ENCODE results near the gene RIC8B. TPM values are rescaled to one million over a fixed set of nuclear protein-coding genes. Genes with fewer than 3 reads are reported as not detected.

The RIC8B gene
- polyA plus RNA-seq, 3 donors, result 2.7 to 3.8 (median 2.7) TPM

DNA sequence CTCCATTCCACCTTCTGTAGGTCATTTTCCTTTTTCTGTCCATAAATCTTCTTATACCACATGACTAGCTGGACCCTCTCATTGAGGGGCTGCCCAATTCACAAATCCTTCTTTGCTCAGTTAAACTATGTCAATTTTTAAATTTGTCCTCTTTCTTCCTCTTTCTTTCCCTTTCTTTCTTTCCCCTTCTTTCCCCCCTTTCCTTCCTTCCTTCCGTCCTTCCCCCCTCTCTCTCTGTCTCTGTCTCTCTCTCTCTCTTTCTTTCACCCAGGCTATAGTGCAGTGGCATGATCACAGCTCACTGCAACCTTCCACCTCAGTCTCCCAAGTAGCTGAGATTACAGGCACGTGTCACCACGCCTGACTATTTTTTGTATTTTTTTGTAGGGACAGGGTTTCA lies 134.1 kb downstream of the RIC8B start:
- 14% methylated on average over 1 of the region's 3 CpGs for WGBS (ENCODE audit: insufficient coverage)
- peaks cover 94 to 99% of the 10 kb centered on the region in 2 donors for H3K27me3 ChIP-seq (ENCODE audit: control insufficient read depth in 2 of 2, insufficient read depth in 2 of 2, low read length in 2 of 2)
- H3K9me3 Mint-ChIP-seq, result peaks cover 6 to 41% (median 31%) of the 10 kb centered on the region in 7 donors
- intact Hi-C loops (cut with micrococcal nuclease), result no loop called here
- no peaks in the 10 kb centered on the region for H3K36me3 ChIP-seq (replicated peaks in 1 of 2; ENCODE audit: control insufficient read depth in 1 of 2, insufficient read depth in 2 of 2, low read length in 2 of 2)
- TF ChIP-seq, protein P1, sequence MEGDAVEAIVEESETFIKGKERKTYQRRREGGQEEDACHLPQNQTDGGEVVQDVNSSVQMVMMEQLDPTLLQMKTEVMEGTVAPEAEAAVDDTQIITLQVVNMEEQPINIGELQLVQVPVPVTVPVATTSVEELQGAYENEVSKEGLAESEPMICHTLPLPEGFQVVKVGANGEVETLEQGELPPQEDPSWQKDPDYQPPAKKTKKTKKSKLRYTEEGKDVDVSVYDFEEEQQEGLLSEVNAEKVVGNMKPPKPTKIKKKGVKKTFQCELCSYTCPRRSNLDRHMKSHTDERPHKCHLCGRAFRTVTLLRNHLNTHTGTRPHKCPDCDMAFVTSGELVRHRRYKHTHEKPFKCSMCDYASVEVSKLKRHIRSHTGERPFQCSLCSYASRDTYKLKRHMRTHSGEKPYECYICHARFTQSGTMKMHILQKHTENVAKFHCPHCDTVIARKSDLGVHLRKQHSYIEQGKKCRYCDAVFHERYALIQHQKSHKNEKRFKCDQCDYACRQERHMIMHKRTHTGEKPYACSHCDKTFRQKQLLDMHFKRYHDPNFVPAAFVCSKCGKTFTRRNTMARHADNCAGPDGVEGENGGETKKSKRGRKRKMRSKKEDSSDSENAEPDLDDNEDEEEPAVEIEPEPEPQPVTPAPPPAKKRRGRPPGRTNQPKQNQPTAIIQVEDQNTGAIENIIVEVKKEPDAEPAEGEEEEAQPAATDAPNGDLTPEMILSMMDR (IDR thresholded peaks at IDR 0.05), result no peak
- no peak overlapping the region for H3K27ac ChIP-seq (ENCODE audit: low read depth in 1 of 2, low read length in 2 of 2)
- no peak overlapping the region for H2AFZ ChIP-seq (ENCODE audit: insufficient read depth, low read depth, low read length, poor library complexity, severe bottlenecking)
- H3K4me3 ChIP-seq (replicated peaks in 1 of 3; ENCODE audit: low read depth in 2 of 3, low read length in 3 of 3), result no peak overlapping the region
- H3K4me2 ChIP-seq (replicated peaks; ENCODE audit: extremely low read depth, low read length, poor library complexity, severe bottlenecking), result no peak overlapping the region
- peaks cover 63% of the 10 kb centered on the region for H4K20me1 ChIP-seq (ENCODE audit: insufficient read depth, low read length)
- no peaks in the 10 kb centered on the region for H3K79me2 ChIP-seq (ENCODE audit: insufficient read depth, low read length)
- H3K36me3 Mint-ChIP-seq, result peaks cover 0 to 15% of the 10 kb centered on the region in 2 donors
- H3K9ac ChIP-seq (ENCODE audit: insufficient read depth, low read length, poor library complexity, severe bottlenecking), result no peak overlapping the region
- H3K27ac Mint-ChIP-seq, result no peak overlapping the region
- peak overlapping the region in 1 of 2 donors; percentile 87 for H3K4me3 Mint-ChIP-seq
- peaks cover 17 to 66% of the 10 kb centered on the region in 2 donors for H3K9me3 ChIP-seq (replicated peaks in 1 of 2; ENCODE audit: control insufficient read depth in 1 of 2, insufficient read depth in 1 of 2, low read length in 2 of 2)
- H3K4me1 Mint-ChIP-seq, result peaks cover 6% of the 10 kb centered on the region
- H3K4me1 ChIP-seq (ENCODE audit: control insufficient read depth in 1 of 2, insufficient read depth in 2 of 2, low read length in 2 of 2), result peaks cover 0 to 5% of the 10 kb centered on the region in 2 donors
- DNase-seq, result no peak
- H3K27me3 Mint-ChIP-seq (ENCODE audit: low read depth in 3 of 3), result peaks cover 89 to 98% (median 95%) of the 10 kb centered on the region in 3 donors

DNA sequence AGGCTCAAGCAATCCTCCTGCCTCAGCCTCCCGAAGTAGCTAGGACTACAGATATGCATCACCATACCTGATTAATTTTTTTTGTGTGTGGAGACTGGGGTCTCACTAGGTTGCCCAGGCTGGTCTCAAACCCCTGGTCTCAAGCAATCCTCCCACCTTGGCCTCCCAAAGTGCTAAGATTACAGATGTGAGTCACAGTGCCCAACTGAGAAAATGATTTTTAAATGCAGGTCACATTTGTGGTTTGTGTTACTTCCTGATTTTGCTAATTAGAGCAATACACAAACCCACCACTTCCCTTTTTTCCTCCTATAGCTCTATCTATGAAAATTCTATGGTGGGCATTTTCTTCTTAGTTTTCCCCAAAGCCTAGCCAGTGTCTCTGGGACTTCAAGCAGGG lies 135.7 kb downstream of the RIC8B start:
- WGBS (ENCODE audit: insufficient coverage), result no CpG with 5 or more reads among the region's 1 CpG
- peak; percentile 66 to 92 (median 85) for DNase-seq

More for the DNA sequence above, 135.7 kb downstream of the RIC8B start:
- Histone ChIP-seq H4K20me1 (ENCODE audit: insufficient read depth, low read length) (peaks cover 75% of the 10 kb centered on the region), H3K36me3 (replicated peaks in 1 of 2; ENCODE audit: control insufficient read depth in 1 of 2, insufficient read depth in 2 of 2, low read length in 2 of 2) (no peaks in the 10 kb centered on the region), H3K27me3 (ENCODE audit: control insufficient read depth in 2 of 2, insufficient read depth in 2 of 2, low read length in 2 of 2) (peaks cover 92 to 99% of the 10 kb centered on the region in 2 donors), H2AFZ (ENCODE audit: insufficient read depth, low read depth, low read length, poor library complexity, severe bottlenecking) (no peak overlapping the region), H3K4me2 (replicated peaks; ENCODE audit: extremely low read depth, low read length, poor library complexity, severe bottlenecking) (no peak overlapping the region), H3K4me3 (replicated peaks in 1 of 3; ENCODE audit: low read depth in 2 of 3, low read length in 3 of 3) (no peak overlapping the region), H3K9me3 (replicated peaks in 1 of 2; ENCODE audit: control insufficient read depth in 1 of 2, insufficient read depth in 1 of 2, low read length in 2 of 2) (peaks cover 16 to 70% of the 10 kb centered on the region in 2 donors), H3K27ac (ENCODE audit: low read depth in 1 of 2, low read length in 2 of 2) (no peak overlapping the region), H3K79me2 (ENCODE audit: insufficient read depth, low read length) (no peaks in the 10 kb centered on the region), H3K4me1 (ENCODE audit: control insufficient read depth in 1 of 2, insufficient read depth in 2 of 2, low read length in 2 of 2) (peaks cover 0 to 5% of the 10 kb centered on the region in 2 donors), H3K9ac (ENCODE audit: insufficient read depth, low read length, poor library complexity, severe bottlenecking) (no peak overlapping the region)
- Mint-ChIP-seq H3K4me1 (peaks cover 5% of the 10 kb centered on the region), H3K27me3 (ENCODE audit: low read depth in 3 of 3) (peaks cover 95 to 99% (median 97%) of the 10 kb centered on the region in 3 donors), H3K4me3 (peak overlapping the region in 1 of 2 donors; percentile 85), H3K27ac (no peak overlapping the region), H3K36me3 (peaks cover 0 to 13% of the 10 kb centered on the region in 2 donors), H3K9me3 (peaks cover 6 to 46% (median 31%) of the 10 kb centered on the region in 7 donors)
- intact Hi-C loops (cut with micrococcal nuclease), result no loop called here
- TF ChIP-seq, protein P1 (IDR thresholded peaks at IDR 0.05), result no peak

Measured in CD14-positive monocyte (primary cell).